ENCODE data around the gene MEST.
"Not testable (repeated sequence)": the region's sequence is repeated elsewhere in the genome, so short reads cannot be mapped to it uniquely, and the experiment has no call there.

MEST gene, protein sequence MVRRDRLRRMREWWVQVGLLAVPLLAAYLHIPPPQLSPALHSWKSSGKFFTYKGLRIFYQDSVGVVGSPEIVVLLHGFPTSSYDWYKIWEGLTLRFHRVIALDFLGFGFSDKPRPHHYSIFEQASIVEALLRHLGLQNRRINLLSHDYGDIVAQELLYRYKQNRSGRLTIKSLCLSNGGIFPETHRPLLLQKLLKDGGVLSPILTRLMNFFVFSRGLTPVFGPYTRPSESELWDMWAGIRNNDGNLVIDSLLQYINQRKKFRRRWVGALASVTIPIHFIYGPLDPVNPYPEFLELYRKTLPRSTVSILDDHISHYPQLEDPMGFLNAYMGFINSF

GRCh38 chr7:130491841-130492522 is at the start of gene MEST:
TSS of gene MEST (plus strand) at chr7:130492085. CDS start at chr7:130492314, 229 bp downstream.
- Histone ChIP-seq H3K4me3 (ENCODE audit: low read length) (peak within 1 kb of the TSS; percentile 61), H3K27me3 (ENCODE audit: insufficient read depth, low read length) (no peaks in the 10 kb centered on the region), H3K4me1 (ENCODE audit: insufficient read depth, low read length) (peaks cover 13% of the 10 kb centered on the region), H2AFZ (ENCODE audit: low read depth, low read length) (no peak within 1 kb of the TSS), H3K9me3 (ENCODE audit: low read length) (no peaks in the 10 kb centered on the region), H3K36me3 (ENCODE audit: insufficient read depth, low read length) (peaks cover 3% of the 10 kb centered on the region)

GRCh38 chr7:130442601-130443000 is 49.3 kb upstream of the MEST start:
- Histone ChIP-seq H3K27me3 (ENCODE audit: insufficient read depth, low read length) (no peaks in the 10 kb centered on the region), H3K36me3 (ENCODE audit: insufficient read depth, low read length) (no peaks in the 10 kb centered on the region), H3K4me1 (ENCODE audit: insufficient read depth, low read length) (peaks cover 20% of the 10 kb centered on the region), H3K4me3 (ENCODE audit: low read length) (no peak overlapping the region), H2AFZ (ENCODE audit: low read depth, low read length) (peak overlapping the region; percentile 73), H3K9me3 (ENCODE audit: low read length) (peaks cover 14% of the 10 kb centered on the region)

DNA sequence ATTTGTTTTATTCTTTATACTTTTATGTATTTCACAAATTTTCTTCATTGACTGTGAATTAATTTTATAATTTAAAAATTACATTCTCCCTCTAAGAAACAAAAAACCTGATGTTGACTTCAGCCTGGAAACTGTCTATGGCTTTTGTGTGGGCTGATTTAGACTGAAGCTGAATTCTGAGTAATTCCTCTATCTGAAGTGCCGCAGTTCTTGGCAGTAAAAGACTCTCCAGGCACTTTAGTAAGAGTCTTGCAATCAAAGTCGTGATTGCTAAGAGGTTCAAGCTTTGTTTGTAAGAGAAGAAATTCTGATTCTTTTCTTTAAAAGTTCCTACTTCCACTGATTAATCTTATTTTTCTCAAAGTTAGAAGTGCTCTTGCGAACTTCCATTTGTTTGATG is 47.7 kb upstream of the MEST start:
- no peaks in the 10 kb centered on the region for H3K36me3 ChIP-seq (ENCODE audit: insufficient read depth, low read length)
- H3K9me3 ChIP-seq (ENCODE audit: low read length): peaks cover 18% of the 10 kb centered on the region
- peaks cover 20% of the 10 kb centered on the region for H3K4me1 ChIP-seq (ENCODE audit: insufficient read depth, low read length)
- H3K27me3 ChIP-seq (ENCODE audit: insufficient read depth, low read length): no peaks in the 10 kb centered on the region
- H3K4me3 ChIP-seq (ENCODE audit: low read length): no peak overlapping the region
- H2AFZ ChIP-seq (ENCODE audit: low read depth, low read length): no peak overlapping the region

- Histone ChIP-seq H3K4me1 (ENCODE audit: insufficient read depth, low read length) (peaks cover 17% of the 10 kb centered on the region), H2AFZ (ENCODE audit: low read depth, low read length) (no peak overlapping the region), H3K27me3 (ENCODE audit: insufficient read depth, low read length) (no peaks in the 10 kb centered on the region), H3K4me3 (ENCODE audit: low read length) (no peak overlapping the region), H3K9me3 (ENCODE audit: low read length) (peaks cover 13% of the 10 kb centered on the region), H3K36me3 (ENCODE audit: insufficient read depth, low read length) (no peaks in the 10 kb centered on the region)
Observed at GRCh38 chr7:130444751-130445407, 47.0 kb upstream of the MEST start.

- Histone ChIP-seq H3K4me1 (ENCODE audit: insufficient read depth, low read length) (peaks cover 11% of the 10 kb centered on the region), H3K27me3 (ENCODE audit: insufficient read depth, low read length) (no peaks in the 10 kb centered on the region), H3K9me3 (ENCODE audit: low read length) (peaks cover 10% of the 10 kb centered on the region), H3K4me3 (ENCODE audit: low read length) (no peak overlapping the region), H3K36me3 (ENCODE audit: insufficient read depth, low read length) (no peaks in the 10 kb centered on the region), H2AFZ (ENCODE audit: low read depth, low read length) (no peak overlapping the region)
Observed at GRCh38 chr7:130446259-130446658, 45.6 kb upstream of the MEST start.

DNA sequence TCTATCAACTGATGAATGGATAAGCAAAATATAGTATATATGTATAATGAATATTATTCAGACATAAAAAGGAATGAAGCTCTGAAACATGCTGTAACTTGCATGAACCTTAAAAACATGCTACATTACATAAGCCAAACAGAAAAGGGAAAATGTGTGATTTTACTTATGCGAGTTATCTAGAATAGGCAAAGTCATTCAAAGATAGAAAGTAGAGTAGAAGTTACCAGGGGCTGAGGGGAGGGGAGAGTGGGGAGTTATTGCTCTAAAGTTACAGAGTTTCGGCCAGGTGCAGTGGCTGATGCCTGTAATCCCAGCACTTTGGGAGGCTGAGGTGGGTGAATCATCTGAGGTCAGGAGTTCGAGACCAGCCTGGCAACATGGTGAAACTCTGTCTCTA is 40.5 kb upstream of the MEST start:
- H3K4me1 ChIP-seq (ENCODE audit: insufficient read depth, low read length); H3K36me3 ChIP-seq (ENCODE audit: insufficient read depth, low read length); H2AFZ ChIP-seq (ENCODE audit: low read depth, low read length); H3K4me3 ChIP-seq (ENCODE audit: low read length); H3K27me3 ChIP-seq (ENCODE audit: insufficient read depth, low read length); H3K9me3 ChIP-seq (ENCODE audit: low read length): not testable (repeated sequence)

DNA sequence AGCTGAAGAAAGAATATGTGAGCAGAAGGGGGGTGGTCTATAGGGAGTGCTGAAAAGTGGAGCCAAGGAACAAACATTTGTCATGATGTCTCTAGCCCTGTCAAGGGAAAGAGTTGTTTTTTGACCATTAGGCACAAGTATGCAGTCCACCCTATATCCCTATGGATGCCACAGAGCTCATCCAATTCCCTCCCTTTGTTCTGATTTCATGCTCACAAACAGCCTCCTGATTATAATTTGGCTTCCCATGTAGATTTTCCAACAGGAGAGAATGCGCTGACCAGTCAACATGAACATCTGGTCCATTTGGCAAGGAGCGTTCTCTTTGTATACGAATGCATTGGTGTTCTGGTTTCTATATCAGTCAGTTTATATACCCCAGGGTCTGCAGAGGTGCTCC is 38.9 kb upstream of the MEST start:
- Histone ChIP-seq H3K36me3 (ENCODE audit: insufficient read depth, low read length) (no peaks in the 10 kb centered on the region), H2AFZ (ENCODE audit: low read depth, low read length) (no peak overlapping the region), H3K27me3 (ENCODE audit: insufficient read depth, low read length) (no peaks in the 10 kb centered on the region), H3K4me3 (ENCODE audit: low read length) (no peak overlapping the region), H3K9me3 (ENCODE audit: low read length) (peaks cover 2% of the 10 kb centered on the region), H3K4me1 (ENCODE audit: insufficient read depth, low read length) (no peaks in the 10 kb centered on the region)

- Histone ChIP-seq H3K9me3 (ENCODE audit: low read length) (peaks cover 7% of the 10 kb centered on the region), H3K4me1 (ENCODE audit: insufficient read depth, low read length) (no peaks in the 10 kb centered on the region), H3K4me3 (ENCODE audit: low read length) (no peak overlapping the region), H2AFZ (ENCODE audit: low read depth, low read length) (no peak overlapping the region), H3K36me3 (ENCODE audit: insufficient read depth, low read length) (no peaks in the 10 kb centered on the region), H3K27me3 (ENCODE audit: insufficient read depth, low read length) (no peaks in the 10 kb centered on the region)
Observed at GRCh38 chr7:130454959-130455358, 36.9 kb upstream of the MEST start.

DNA sequence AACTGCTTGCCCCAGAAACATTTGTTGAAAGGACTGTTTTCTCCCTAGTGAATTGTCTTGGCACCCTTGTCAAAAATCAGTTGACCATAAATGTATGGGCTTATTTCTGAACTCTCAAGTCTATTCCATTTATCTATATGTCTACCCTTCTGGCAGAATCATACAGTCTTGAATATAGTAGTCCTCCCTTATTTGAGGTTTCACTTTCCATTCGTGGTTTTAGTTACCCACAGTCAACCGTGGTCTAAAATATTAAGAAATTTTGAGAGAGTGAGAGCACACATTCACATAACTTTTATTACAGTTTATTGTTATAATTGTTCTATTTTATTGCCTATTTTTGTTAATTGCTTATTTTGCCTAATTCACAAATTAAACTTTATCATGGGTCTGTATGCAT is 33.6 kb upstream of the MEST start:
- H3K27me3 ChIP-seq (ENCODE audit: insufficient read depth, low read length): no peaks in the 10 kb centered on the region
- no peak overlapping the region for H3K4me3 ChIP-seq (ENCODE audit: low read length)
- peaks cover 7% of the 10 kb centered on the region for H3K9me3 ChIP-seq (ENCODE audit: low read length)
- no peak overlapping the region for H2AFZ ChIP-seq (ENCODE audit: low read depth, low read length)
- H3K36me3 ChIP-seq (ENCODE audit: insufficient read depth, low read length): no peaks in the 10 kb centered on the region
- H3K4me1 ChIP-seq (ENCODE audit: insufficient read depth, low read length): peaks cover 5% of the 10 kb centered on the region

- peaks cover 5% of the 10 kb centered on the region for H3K4me1 ChIP-seq (ENCODE audit: insufficient read depth, low read length)
- peaks cover 5% of the 10 kb centered on the region for H3K9me3 ChIP-seq (ENCODE audit: low read length)
- H3K27me3 ChIP-seq (ENCODE audit: insufficient read depth, low read length): no peaks in the 10 kb centered on the region
- H2AFZ ChIP-seq (ENCODE audit: low read depth, low read length): no peak overlapping the region
- no peak overlapping the region for H3K4me3 ChIP-seq (ENCODE audit: low read length)
- H3K36me3 ChIP-seq (ENCODE audit: insufficient read depth, low read length): no peaks in the 10 kb centered on the region
Observed at GRCh38 chr7:130461272-130461671, 30.6 kb upstream of the MEST start.

DNA sequence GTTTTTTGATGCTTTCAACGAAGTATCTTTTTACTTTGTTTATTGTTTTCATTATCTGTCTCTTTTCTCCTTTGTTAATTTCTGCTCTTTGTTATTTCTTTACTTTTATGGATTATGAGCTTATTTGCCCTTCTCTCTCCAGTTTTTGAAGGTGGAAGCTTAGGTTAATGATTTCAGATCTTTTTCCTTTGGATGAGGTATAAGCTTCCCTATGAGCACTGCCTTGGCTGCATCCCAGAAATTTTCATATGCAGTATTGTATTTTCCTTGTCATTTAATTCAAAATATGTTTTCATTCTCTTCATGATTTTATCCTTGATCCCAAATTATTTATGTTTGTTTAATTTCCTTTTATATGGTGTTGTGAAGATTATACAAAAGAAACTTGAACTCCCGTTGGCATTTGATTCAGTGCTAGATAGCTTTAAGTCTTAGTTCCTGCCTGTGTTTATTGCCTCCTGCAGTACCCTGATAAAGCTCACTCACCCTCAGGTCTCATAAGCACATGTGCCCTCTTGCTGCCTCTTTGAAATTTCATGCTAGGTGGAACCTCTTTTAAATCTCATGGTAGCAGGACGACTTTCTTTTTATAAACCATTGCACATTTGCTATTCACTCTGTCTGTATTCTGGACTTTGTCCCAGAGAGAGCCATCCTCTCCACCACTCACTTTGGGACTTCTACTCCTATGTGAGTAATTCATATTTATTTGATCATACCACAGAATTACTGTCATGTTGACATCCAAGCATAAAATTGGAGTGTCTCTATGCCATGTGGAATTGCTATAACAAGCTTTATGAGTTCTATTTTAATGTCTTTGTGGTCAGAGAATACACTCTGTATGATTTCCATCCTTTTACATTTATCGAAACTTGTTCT is 28.1 kb upstream of the MEST start:
- no peaks in the 10 kb centered on the region for H3K36me3 ChIP-seq (ENCODE audit: insufficient read depth, low read length)
- H3K4me1 ChIP-seq (ENCODE audit: insufficient read depth, low read length): peaks cover 5% of the 10 kb centered on the region
- peaks cover 5% of the 10 kb centered on the region for H3K9me3 ChIP-seq (ENCODE audit: low read length)
- H2AFZ ChIP-seq (ENCODE audit: low read depth, low read length): no peak overlapping the region
- H3K27me3 ChIP-seq (ENCODE audit: insufficient read depth, low read length): no peaks in the 10 kb centered on the region
- H3K4me3 ChIP-seq (ENCODE audit: low read length): no peak overlapping the region

GRCh38 chr7:130468612-130469011 is 23.3 kb upstream of the MEST start:
- no peaks in the 10 kb centered on the region for H3K4me1 ChIP-seq (ENCODE audit: insufficient read depth, low read length)
- H3K9me3 ChIP-seq (ENCODE audit: low read length): no peaks in the 10 kb centered on the region
- H2AFZ ChIP-seq (ENCODE audit: low read depth, low read length): no peak overlapping the region
- no peak overlapping the region for H3K4me3 ChIP-seq (ENCODE audit: low read length)
- no peaks in the 10 kb centered on the region for H3K27me3 ChIP-seq (ENCODE audit: insufficient read depth, low read length)
- no peaks in the 10 kb centered on the region for H3K36me3 ChIP-seq (ENCODE audit: insufficient read depth, low read length)

All from neuron (in vitro differentiated cells).